Measurements from ENCODE around the gene OTOP2. TPM values are rescaled to one million over a fixed set of nuclear protein-coding genes. Genes with fewer than 3 reads are reported as not detected.

Gene OTOP2
- total and polyA plus RNA-seq, 2 donors from 2014 or later: not detected

DNA sequence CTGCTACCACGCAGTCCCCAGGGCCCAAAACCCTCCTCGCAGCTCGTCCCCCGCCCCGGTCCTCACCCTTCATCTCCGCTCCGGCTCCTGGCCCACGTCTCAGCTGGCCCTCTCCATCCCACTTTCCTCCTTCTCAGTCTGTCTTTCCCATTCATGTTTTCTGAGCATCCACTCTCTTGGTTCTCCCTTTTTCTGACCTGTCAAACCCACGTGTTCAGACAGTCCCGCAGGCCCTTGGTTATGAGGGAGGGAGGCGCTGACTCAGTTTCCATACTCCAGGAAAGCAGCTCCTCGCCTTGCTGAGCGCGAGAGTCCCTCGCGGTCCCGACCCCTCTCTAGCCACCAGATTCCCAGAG lies 48.9 kb downstream of the OTOP2 start:
- H3K9me3 ChIP-seq (ENCODE audit: control insufficient read depth in 2 of 3, insufficient read depth in 1 of 3, low read length in 3 of 3): no peaks in the 10 kb centered on the region
- H3K4me3 ChIP-seq (ENCODE audit: low read length in 3 of 3): peak overlapping the region in 2 of 3 donors; percentile 39 to 63
- DNase-seq: no peak
- H3K27ac ChIP-seq (ENCODE audit: low read depth in 2 of 2, low read length in 2 of 2): no peak overlapping the region
- peaks cover 0 to 4% (median 3%) of the 10 kb centered on the region in 3 donors for H3K4me1 ChIP-seq (ENCODE audit: control insufficient read depth in 2 of 3, insufficient read depth in 2 of 3, low read depth in 1 of 3, low read length in 3 of 3)
- no peaks in the 10 kb centered on the region for H3K36me3 ChIP-seq (ENCODE audit: control insufficient read depth in 2 of 3, insufficient read depth in 3 of 3, low read length in 3 of 3)
- intact Hi-C loops (cut with DNase I): no loop called here
- H3K27me3 ChIP-seq (ENCODE audit: control insufficient read depth, insufficient read depth, low read length): no peaks in the 10 kb centered on the region
- TF ChIP-seq, protein P1, sequence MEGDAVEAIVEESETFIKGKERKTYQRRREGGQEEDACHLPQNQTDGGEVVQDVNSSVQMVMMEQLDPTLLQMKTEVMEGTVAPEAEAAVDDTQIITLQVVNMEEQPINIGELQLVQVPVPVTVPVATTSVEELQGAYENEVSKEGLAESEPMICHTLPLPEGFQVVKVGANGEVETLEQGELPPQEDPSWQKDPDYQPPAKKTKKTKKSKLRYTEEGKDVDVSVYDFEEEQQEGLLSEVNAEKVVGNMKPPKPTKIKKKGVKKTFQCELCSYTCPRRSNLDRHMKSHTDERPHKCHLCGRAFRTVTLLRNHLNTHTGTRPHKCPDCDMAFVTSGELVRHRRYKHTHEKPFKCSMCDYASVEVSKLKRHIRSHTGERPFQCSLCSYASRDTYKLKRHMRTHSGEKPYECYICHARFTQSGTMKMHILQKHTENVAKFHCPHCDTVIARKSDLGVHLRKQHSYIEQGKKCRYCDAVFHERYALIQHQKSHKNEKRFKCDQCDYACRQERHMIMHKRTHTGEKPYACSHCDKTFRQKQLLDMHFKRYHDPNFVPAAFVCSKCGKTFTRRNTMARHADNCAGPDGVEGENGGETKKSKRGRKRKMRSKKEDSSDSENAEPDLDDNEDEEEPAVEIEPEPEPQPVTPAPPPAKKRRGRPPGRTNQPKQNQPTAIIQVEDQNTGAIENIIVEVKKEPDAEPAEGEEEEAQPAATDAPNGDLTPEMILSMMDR (IDR thresholded peaks at IDR 0.05; ENCODE audit: borderline replicate concordance, extremely low read depth, insufficient read depth): no peak
- H3K9ac ChIP-seq (ENCODE audit: low read length in 3 of 3): peak overlapping the region in 1 of 3 donors; percentile 46
- no peak for FAIRE-seq

DNA sequence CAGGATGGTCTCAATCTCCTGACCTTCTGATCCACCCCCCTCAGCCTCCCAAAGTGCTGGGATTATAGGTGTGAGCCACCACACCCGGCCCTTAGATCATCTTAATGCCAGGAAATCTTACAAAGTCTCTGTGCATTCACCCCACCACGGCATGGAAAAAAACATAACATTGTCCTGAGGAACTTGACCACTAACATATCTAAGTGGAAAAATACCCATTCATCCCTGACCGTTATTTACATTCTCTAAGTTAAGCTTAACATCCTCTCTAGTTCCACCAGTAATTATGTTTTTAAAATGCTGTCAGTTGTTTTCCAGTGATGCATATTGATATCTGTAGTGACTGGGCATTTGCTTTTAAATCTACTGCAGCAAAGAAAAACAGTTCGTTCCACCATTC lies 51.9 kb downstream of the OTOP2 start:
- FAIRE-seq: no peak
- no peak overlapping the region for H3K27ac ChIP-seq (ENCODE audit: low read depth in 2 of 2, low read length in 2 of 2)
- H3K9ac ChIP-seq (ENCODE audit: low read length in 3 of 3): no peak overlapping the region
- no peak overlapping the region for H3K4me3 ChIP-seq (ENCODE audit: low read length in 3 of 3)
- TF ChIP-seq, protein P1 (IDR thresholded peaks at IDR 0.05; ENCODE audit: borderline replicate concordance, extremely low read depth, insufficient read depth): no peak
- peaks cover 0 to 4% (median 3%) of the 10 kb centered on the region in 3 donors for H3K4me1 ChIP-seq (ENCODE audit: control insufficient read depth in 2 of 3, insufficient read depth in 2 of 3, low read depth in 1 of 3, low read length in 3 of 3)
- no peaks in the 10 kb centered on the region for H3K9me3 ChIP-seq (ENCODE audit: control insufficient read depth in 2 of 3, insufficient read depth in 1 of 3, low read length in 3 of 3)
- intact Hi-C loops (cut with DNase I): no loop called here
- H3K27me3 ChIP-seq (ENCODE audit: control insufficient read depth, insufficient read depth, low read length): no peaks in the 10 kb centered on the region
- DNase-seq: no peak
- H3K36me3 ChIP-seq (ENCODE audit: control insufficient read depth in 2 of 3, insufficient read depth in 3 of 3, low read length in 3 of 3): no peaks in the 10 kb centered on the region

DNA sequence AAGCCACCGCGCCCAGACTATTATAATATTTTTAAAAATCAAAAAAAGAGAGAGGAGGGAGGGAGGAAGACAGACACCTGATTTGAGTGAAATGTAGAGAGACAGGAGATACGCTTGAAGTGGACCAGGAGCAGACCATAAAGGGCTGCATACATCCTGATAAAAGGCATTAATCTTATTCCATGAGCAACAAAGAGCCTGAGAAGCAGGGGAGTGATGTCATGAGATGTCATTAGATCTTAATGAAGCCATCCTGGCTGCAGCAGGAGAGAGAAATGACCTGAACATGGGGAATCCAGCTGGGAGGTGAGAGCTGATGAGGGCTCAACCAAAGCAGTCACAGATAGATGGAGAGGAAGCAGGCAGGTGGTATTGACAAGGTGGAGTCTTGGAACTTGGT lies 53.7 kb downstream of the OTOP2 start:
- FAIRE-seq: no peak
- no peaks in the 10 kb centered on the region for H3K27me3 ChIP-seq (ENCODE audit: control insufficient read depth, insufficient read depth, low read length)
- intact Hi-C loops (cut with DNase I): no loop called here
- no peak overlapping the region for H3K9ac ChIP-seq (ENCODE audit: low read length in 3 of 3)
- H3K27ac ChIP-seq (ENCODE audit: low read depth in 2 of 2, low read length in 2 of 2): no peak overlapping the region
- TF ChIP-seq, protein P1 (IDR thresholded peaks at IDR 0.05; ENCODE audit: borderline replicate concordance, extremely low read depth, insufficient read depth): no peak
- peaks cover 0 to 10% (median 5%) of the 10 kb centered on the region in 3 donors for H3K4me1 ChIP-seq (ENCODE audit: control insufficient read depth in 2 of 3, insufficient read depth in 2 of 3, low read depth in 1 of 3, low read length in 3 of 3)
- no peak overlapping the region for H3K4me3 ChIP-seq (ENCODE audit: low read length in 3 of 3)
- H3K36me3 ChIP-seq (ENCODE audit: control insufficient read depth in 2 of 3, insufficient read depth in 3 of 3, low read length in 3 of 3): no peaks in the 10 kb centered on the region
- DNase-seq: no peak
- H3K9me3 ChIP-seq (ENCODE audit: control insufficient read depth in 2 of 3, insufficient read depth in 1 of 3, low read length in 3 of 3): no peaks in the 10 kb centered on the region

DNA sequence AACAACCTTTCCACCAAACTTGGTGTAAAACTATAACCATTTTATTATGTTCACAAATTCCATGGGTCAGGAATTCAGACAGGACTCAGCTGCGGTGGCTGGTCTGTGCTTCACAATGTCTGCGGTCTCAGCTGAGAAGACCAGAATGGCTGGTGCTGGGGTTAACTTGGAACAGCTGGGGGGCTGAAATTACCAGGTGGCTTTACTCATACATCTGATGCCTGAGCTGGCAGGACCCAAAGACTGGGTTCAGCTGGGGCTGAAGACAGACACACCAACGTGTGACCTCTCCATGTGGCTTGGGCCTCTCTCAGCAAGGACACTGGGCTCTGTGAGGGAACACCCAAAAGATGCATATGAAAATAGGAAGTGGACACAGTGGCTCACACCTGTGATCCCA lies 54.2 kb downstream of the OTOP2 start:
- TF ChIP-seq, protein P1 (IDR thresholded peaks at IDR 0.05; ENCODE audit: borderline replicate concordance, extremely low read depth, insufficient read depth): no peak
- intact Hi-C loops (cut with DNase I): no loop called here
- Histone ChIP-seq H3K9me3 (ENCODE audit: control insufficient read depth in 2 of 3, insufficient read depth in 1 of 3, low read length in 3 of 3) (no peaks in the 10 kb centered on the region), H3K4me3 (ENCODE audit: low read length in 3 of 3) (no peak overlapping the region), H3K36me3 (ENCODE audit: control insufficient read depth in 2 of 3, insufficient read depth in 3 of 3, low read length in 3 of 3) (no peaks in the 10 kb centered on the region), H3K9ac (ENCODE audit: low read length in 3 of 3) (no peak overlapping the region), H3K4me1 (ENCODE audit: control insufficient read depth in 2 of 3, insufficient read depth in 2 of 3, low read depth in 1 of 3, low read length in 3 of 3) (peaks cover 0 to 5% (median 5%) of the 10 kb centered on the region in 3 donors), H3K27me3 (ENCODE audit: control insufficient read depth, insufficient read depth, low read length) (no peaks in the 10 kb centered on the region), H3K27ac (ENCODE audit: low read depth in 2 of 2, low read length in 2 of 2) (no peak overlapping the region)
- DNase-seq: no peak
- no peak for FAIRE-seq

Measured in kidney (tissue), 14 donors.